HG03196 (cell line): ENCODE measurements around the gene PSORS1C1.
"Not testable (repeated sequence)": the region's sequence is repeated elsewhere in the genome, so short reads cannot be mapped to it uniquely, and the experiment has no call there.

Source experiments
- ATAC-seq: cut with Tn5 transposase; IDR thresholded peaks from one replicate; pipeline ENCODE4 v1.9.1; 2021; ENCODE audit not compliant: unreplicated experiment

PSORS1C1 gene

GRCh38 chr6:31172973-31173384, 58.4 kb downstream of the PSORS1C1 start:
- no peak for ATAC-seq

GRCh38 chr6:31173406-31173805, 58.8 kb downstream of the PSORS1C1 start:
- no peak for ATAC-seq

- no peak for ATAC-seq
Measured at GRCh38 chr6:31174378-31174777, 59.8 kb downstream of the PSORS1C1 start.

- no peak for ATAC-seq
Measured at GRCh38 chr6:31175971-31176370, 61.4 kb downstream of the PSORS1C1 start.

- no peak for ATAC-seq
Measured at GRCh38 chr6:31178143-31179041, 63.8 kb downstream of the PSORS1C1 start.

DNA sequence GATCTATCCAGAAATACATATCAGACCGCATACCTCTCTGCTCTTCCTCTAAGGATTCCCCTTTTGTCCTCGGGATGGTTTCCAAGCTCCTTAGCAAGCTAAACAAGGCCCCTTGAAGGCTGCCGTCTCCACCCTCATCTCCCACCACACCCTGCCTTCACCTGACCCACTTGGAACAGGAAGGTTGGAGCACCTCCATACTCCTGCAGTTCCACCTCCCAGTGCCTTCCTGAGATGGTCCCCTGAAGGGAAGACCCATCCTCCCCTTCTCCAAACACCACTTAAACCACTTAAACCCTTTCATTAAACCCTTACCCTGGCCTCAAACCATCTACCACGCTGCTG, 64.4 kb downstream of the PSORS1C1 start:
- ATAC-seq, result no peak

GRCh38 chr6:31179896-31180295, 65.3 kb downstream of the PSORS1C1 start:
- ATAC-seq, result no peak

DNA sequence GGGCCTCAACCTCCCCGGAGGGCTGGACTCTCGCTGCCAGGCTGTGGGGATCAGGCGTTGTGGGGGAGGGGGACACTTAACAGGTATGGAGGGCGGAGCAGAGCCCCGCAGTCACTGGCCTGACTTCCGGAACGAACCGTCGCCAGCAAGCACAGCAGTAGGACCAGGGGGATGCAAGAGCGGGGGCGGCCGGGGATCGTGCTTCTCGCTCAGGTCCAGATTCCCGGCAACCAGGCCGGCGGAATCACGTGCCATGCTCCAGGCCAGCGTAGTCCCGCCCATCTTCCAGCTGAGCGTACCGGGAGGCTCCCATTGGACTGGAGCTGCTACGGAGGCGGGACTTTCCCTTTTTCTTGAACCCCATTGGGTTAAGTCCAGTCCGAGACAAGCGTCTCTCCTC, 65.9 kb downstream of the PSORS1C1 start:
- peak; percentile 53 for ATAC-seq

DNA sequence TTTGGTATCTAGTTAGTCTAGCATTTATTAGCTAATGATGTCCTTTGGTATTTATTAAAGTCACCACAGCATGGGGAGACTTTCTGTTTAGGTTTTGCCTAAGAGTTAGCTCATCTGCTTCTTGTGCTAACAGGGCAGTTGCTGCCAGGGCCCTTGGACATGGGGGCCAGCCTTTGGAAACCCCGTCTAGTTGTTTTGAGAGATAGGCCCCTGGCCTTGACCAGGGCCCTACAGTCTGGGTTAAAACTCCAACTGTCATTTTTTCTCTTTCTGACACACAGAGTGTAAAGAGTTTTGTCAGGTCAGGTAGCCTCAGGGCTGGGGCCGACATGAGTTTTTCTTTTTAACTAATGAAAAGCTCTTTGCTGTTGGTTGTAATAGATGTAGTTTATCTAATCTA, 68.7 kb downstream of the PSORS1C1 start:
- ATAC-seq, result not testable (repeated sequence)

DNA sequence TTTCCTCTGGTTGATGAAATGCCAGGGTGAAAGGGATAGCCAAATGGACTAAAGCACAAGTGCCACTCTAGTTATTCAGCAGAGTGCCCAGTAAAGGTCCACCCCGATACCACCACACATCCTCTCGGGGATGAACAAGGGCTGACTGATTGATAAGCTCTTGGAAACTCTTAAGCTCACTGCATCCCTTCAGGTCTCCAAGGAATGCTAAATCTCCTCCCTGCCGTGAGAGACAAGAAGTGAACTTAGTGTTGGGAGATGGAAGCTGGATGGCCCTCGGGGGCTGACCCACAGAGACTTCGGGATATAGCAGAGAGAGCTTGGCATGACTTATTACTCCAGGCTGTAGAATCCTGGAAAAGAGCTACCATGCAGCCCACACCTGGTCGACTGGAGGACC, 69.3 kb downstream of the PSORS1C1 start:
- not testable (repeated sequence) for ATAC-seq

DNA sequence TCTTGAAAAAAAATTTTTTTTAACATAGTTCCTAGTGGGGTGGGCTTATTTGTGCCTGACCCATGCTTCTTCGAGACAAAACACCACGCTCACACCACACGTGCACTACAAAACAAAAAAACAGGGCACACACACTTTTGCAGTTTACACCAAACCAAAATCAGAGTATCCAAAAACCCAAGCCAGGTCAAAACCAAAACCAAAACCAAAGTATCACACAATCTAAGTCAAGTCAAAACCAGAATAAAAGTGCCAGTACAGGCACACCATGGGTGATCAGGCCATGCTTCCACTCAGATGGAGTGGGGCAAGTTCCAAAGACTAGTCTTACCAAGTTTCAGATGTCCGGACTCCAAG, 71.1 kb downstream of the PSORS1C1 start:
- not testable (repeated sequence) for ATAC-seq

- ATAC-seq, result no peak
Measured at GRCh38 chr6:31186052-31186734, 71.6 kb downstream of the PSORS1C1 start.

DNA sequence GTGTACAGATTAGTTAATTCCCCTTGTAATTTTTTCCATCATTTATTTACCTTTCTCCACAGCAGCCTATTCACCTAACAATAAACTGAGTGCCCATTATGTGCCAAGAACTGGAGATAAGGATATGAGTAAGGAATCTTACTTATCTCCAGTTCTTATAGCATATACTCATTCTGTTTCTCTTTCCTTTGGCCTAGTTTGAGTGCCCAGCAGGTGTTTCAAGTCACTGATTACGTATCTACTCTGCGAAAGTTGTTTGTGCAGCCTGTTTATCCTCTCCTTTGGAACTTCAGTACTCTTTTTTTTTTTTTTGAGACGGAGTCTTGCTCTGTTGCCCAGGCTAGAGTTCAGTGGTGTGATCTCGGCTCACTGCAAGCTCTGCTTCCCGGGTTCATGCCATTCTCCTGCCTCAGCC, 73.2 kb downstream of the PSORS1C1 start:
- ATAC-seq, result no peak

DNA sequence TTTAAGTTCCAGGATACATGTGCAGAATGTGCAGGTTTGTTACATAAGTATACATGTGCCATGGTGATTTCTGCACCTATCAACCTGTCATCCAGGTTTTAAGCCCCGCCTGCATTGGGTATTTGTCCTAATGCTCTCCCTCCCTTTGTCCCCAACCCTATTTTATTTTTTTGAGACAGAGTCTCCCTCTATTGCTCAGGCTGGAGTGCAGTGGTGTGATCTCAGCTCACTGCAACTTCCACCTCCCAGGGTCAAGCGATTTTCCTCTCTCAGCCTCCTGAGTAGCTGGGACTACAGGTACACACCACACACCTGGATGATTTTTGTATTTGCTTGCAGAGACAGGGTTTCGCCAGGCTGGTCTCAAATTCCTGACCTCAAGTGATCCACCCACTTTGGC, 74.6 kb downstream of the PSORS1C1 start:
- not testable (repeated sequence) for ATAC-seq
